Measurements from ENCODE around the gene PLA1A. TPM values are rescaled to one million over a fixed set of nuclear protein-coding genes. Genes with fewer than 3 reads are reported as not detected.
A peak's percentile ranks its signal among the peaks of the same experiment; 100 is the strongest.

Gene PLA1A
- total and polyA plus RNA-seq, 11 donors, result 0.58 to 23.8 (median 1.8) TPM

- WGBS, 4 donors, result 17 to 30% (median 25%) methylated on average over 5 to 7 of the region's 7 CpGs
- H3K9me3 ChIP-seq, result no peaks in the 10 kb centered on the region
- no peaks in the 10 kb centered on the region for H3K27me3 ChIP-seq
- no peak for TF ChIP-seq CTCF (IDR thresholded peaks at IDR 0.05)
- H3K36me3 ChIP-seq, result peaks cover 0 to 60% (median 32%) of the 10 kb centered on the region in 9 donors
- H3K4me1 ChIP-seq, result peaks cover 11 to 75% (median 61%) of the 10 kb centered on the region in 12 donors
- peak overlapping the region in 3 of 12 donors; percentile 2 to 30 (median 4) for H3K4me3 ChIP-seq
- intact Hi-C loops (cut with DNase I), result loop anchor here in 2 of 10 donors (5.0 kb wide), 1 partner anchor 75 kb away; the partner anchor contains the start of gene ADPRH (in 2 of the 2)
- peak in 4 of 5 donors; percentile 68 to 85 (median 79) for DNase-seq
- peak overlapping the region; percentile 61 to 99 (median 92) for H3K27ac ChIP-seq
- peak; percentile 81 to 85 (median 84) for ATAC-seq
These were observed 54.8 kb downstream of the PLA1A start for GRCh38 chr3:119652306-119653033.

DNA sequence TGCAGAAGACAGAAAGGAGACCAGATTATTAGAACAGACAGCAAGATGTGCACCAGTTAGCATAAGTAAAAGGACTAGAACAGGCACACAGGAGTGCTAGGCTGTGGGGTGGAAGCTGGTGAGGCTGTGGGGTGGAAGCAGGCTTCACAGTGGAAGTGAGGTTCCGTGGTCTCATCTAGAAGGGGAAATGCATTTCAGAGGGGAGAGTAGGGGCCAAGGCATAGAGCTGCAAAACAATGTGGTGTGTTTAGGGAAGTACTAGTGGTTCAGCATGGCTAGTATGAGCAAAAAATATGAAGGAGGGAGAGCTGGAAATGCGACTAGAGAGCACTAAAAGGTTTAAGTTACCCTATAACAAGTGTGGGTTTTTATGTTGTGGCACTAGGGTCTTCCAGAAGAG is 56.2 kb downstream of the PLA1A start:
- H3K9me3 ChIP-seq, result no peaks in the 10 kb centered on the region
- ATAC-seq (no peak), DNase-seq (no peak)
- H3K27ac ChIP-seq, result peak overlapping the region in 11 of 12 donors; percentile 29 to 99 (median 95)
- intact Hi-C loops (cut with DNase I), result loop anchor here in 2 of 10 donors (5.0 kb wide), 1 partner anchor 77 kb away; the partner anchor contains the start of gene ADPRH (in 2 of the 2)
- H3K4me1 ChIP-seq, result peaks cover 6 to 66% (median 47%) of the 10 kb centered on the region in 12 donors
- peak overlapping the region in 3 of 12 donors; percentile 1 to 75 (median 50) for H3K4me3 ChIP-seq
- no peak for TF ChIP-seq POLR2A (IDR thresholded peaks at IDR 0.05)
- no peak for TF ChIP-seq CTCF (IDR thresholded peaks at IDR 0.05)
- 21 to 28% (median 26%) methylated on average over 2 of the region's 2 CpGs for WGBS, 4 donors
- no peaks in the 10 kb centered on the region for H3K27me3 ChIP-seq
- peaks cover 0 to 52% (median 22%) of the 10 kb centered on the region in 9 donors for H3K36me3 ChIP-seq

GRCh38 chr3:119657887-119658702 is 60.4 kb downstream of the PLA1A start:
- H3K36me3 ChIP-seq, result peaks cover 0 to 43% (median 22%) of the 10 kb centered on the region in 9 donors
- 39 to 63% (median 52%) methylated on average over 4 of the region's 4 CpGs for WGBS, 4 donors

GRCh38 chr3:119658994-119659393 is 61.3 kb downstream of the PLA1A start:
- TF ChIP-seq POLR2A (IDR thresholded peaks at IDR 0.05) (no peak), CTCF (IDR thresholded peaks at IDR 0.05) (no peak)
- Histone ChIP-seq H3K27me3 (no peaks in the 10 kb centered on the region), H3K4me1 (peaks cover 0 to 64% (median 30%) of the 10 kb centered on the region in 12 donors), H3K36me3 (peaks cover 0 to 37% (median 18%) of the 10 kb centered on the region in 9 donors), H3K9me3 (no peaks in the 10 kb centered on the region), H3K27ac (peak overlapping the region; percentile 87 to 99 (median 96)), H3K4me3 (peak overlapping the region; percentile 29 to 75 (median 60))
- intact Hi-C loops (cut with DNase I), result no loop called here
- WGBS, 4 donors, result 53 to 80% (median 63%) methylated on average over 2 of the region's 2 CpGs
- ATAC-seq, result peak; percentile 22 to 29 (median 27)
- DNase-seq, result peak in 1 of 5 donors; percentile 29

More at GRCh38 chr3:119657887-119658702, 60.4 kb downstream of the PLA1A start:
- TF ChIP-seq POLR2A (IDR thresholded peaks at IDR 0.05), result no peak
- Histone ChIP-seq H3K4me1 (peaks cover 0 to 61% (median 30%) of the 10 kb centered on the region in 12 donors), H3K27me3 (no peaks in the 10 kb centered on the region), H3K27ac (peak overlapping the region; percentile 87 to 99 (median 96)), H3K4me3 (peak overlapping the region; percentile 29 to 75 (median 60)), H3K9me3 (no peaks in the 10 kb centered on the region)
- ATAC-seq (no peak), DNase-seq (no peak)
- intact Hi-C loops (cut with DNase I), result no loop called here
